Ovary (tissue), 3 donors: ENCODE measurements around the gene INHBB.

Experiments
- EP300 ChIP-seq: sonication (generic); formaldehyde crosslinking; IDR thresholded peaks from one replicate; pipeline ENCODE4 v1.6.1; 2017; ENCODE audit warnings: antibody characterized with exemption
- POLR2A ChIP-seq: fragments of 450-650 bp; IDR thresholded peaks from one replicate; pipeline ENCODE4 v1.6.1; 2017; ENCODE audit warnings: antibody characterized with exemption, mild to moderate bottlenecking, moderate library complexity
- TF ChIP-seq, protein P1 (sequence below), 3 donors: fragments of 450-650 bp in 2 of 3; fragments of 200-600 bp in 1 of 3; IDR thresholded peaks; one replicate each; pipeline versions ENCODE4 v1.5.1 to v1.8.0; 2016 to 2022; ENCODE audit warnings: antibody characterized with exemption in 3 of 3, mild to moderate bottlenecking in 1 of 3
- donor health status: DM: no; HTN: no; CAD: no.

- TF ChIP-seq, protein P1, sequence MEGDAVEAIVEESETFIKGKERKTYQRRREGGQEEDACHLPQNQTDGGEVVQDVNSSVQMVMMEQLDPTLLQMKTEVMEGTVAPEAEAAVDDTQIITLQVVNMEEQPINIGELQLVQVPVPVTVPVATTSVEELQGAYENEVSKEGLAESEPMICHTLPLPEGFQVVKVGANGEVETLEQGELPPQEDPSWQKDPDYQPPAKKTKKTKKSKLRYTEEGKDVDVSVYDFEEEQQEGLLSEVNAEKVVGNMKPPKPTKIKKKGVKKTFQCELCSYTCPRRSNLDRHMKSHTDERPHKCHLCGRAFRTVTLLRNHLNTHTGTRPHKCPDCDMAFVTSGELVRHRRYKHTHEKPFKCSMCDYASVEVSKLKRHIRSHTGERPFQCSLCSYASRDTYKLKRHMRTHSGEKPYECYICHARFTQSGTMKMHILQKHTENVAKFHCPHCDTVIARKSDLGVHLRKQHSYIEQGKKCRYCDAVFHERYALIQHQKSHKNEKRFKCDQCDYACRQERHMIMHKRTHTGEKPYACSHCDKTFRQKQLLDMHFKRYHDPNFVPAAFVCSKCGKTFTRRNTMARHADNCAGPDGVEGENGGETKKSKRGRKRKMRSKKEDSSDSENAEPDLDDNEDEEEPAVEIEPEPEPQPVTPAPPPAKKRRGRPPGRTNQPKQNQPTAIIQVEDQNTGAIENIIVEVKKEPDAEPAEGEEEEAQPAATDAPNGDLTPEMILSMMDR (IDR thresholded peaks at IDR 0.05): no peak
- TF ChIP-seq EP300 (no peak), POLR2A (no peak)
Measured at GRCh38 chr2:120302301-120302700, 43.6 kb upstream of the INHBB start.
